Vagina (tissue), 2 donors: ENCODE results near the gene ZNF490.

Source experiments
- CTCF ChIP-seq, 3 experiments: fragments of 450-650 bp in 2 of 3; fragments of 200-600 bp in 1 of 3; sonication (generic) in 1 of 3; IDR thresholded peaks; one replicate each; pipeline ENCODE4 v1.5.1; 2017 to 2019; ENCODE audit warnings: antibody characterized with exemption in 3 of 3, mild to moderate bottlenecking in 2 of 3, moderate library complexity in 2 of 3
- POLR2A ChIP-seq, 2 donors: fragments of 450-650 bp; IDR thresholded peaks; one replicate each; pipeline ENCODE4 v1.6.1; 2017; ENCODE audit warnings: antibody characterized with exemption in 2 of 2, mild to moderate bottlenecking in 2 of 2, moderate library complexity in 2 of 2

- TF ChIP-seq CTCF (IDR thresholded peaks at IDR 0.05) (no peak), POLR2A (IDR thresholded peaks at IDR 0.05) (no peak)
Observed at GRCh38 chr19:12617646-12618045, 7.0 kb upstream of the ZNF490 start.
